Tibial nerve (tissue), 4 donors: ENCODE data around the gene IFNA10.

Experiments
- EP300 ChIP-seq, 2 donors: sonication (generic); formaldehyde crosslinking; IDR thresholded peaks; one replicate each; pipeline ENCODE4 v1.6.1; 2017; ENCODE audit warnings: antibody characterized with exemption in 2 of 2, mild to moderate bottlenecking in 1 of 2
- POLR2A ChIP-seq, 2 donors: fragments of 450-650 bp; IDR thresholded peaks; one replicate each; pipeline ENCODE4 v1.6.1; 2017; ENCODE audit warnings: antibody characterized with exemption in 2 of 2, mild to moderate bottlenecking in 2 of 2, moderate library complexity in 2 of 2
- TF ChIP-seq, protein P1 (sequence below), 5 experiments: fragments of 200-600 bp in 3 of 5; fragments of 450-650 bp in 2 of 5; sonication (generic) in 3 of 5; IDR thresholded peaks; one replicate each; pipeline ENCODE4 v1.5.1; 2016 to 2019; ENCODE audit warnings: antibody characterized with exemption in 5 of 5, mild to moderate bottlenecking in 3 of 5, moderate library complexity in 2 of 5

DNA sequence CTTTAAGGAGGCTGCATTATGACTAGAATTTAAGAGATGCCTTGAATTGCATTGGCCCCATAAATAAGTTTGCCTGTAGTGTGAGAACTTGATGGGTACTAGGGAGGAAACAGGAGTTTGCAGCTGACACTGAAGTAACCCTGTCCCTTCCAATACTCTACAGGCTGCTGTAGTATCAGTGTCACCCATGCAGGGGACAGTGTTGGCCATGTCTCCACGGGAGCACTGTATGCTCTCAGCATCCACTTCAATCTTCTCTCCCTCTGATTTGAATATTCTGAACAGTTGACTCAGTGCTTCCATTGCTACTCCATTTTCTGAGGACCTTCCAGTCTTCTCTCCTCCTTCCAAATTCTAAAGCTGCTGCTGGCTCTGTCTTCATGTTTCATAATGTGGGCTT, 44.2 kb upstream of the IFNA10 start:
- TF ChIP-seq, protein P1, sequence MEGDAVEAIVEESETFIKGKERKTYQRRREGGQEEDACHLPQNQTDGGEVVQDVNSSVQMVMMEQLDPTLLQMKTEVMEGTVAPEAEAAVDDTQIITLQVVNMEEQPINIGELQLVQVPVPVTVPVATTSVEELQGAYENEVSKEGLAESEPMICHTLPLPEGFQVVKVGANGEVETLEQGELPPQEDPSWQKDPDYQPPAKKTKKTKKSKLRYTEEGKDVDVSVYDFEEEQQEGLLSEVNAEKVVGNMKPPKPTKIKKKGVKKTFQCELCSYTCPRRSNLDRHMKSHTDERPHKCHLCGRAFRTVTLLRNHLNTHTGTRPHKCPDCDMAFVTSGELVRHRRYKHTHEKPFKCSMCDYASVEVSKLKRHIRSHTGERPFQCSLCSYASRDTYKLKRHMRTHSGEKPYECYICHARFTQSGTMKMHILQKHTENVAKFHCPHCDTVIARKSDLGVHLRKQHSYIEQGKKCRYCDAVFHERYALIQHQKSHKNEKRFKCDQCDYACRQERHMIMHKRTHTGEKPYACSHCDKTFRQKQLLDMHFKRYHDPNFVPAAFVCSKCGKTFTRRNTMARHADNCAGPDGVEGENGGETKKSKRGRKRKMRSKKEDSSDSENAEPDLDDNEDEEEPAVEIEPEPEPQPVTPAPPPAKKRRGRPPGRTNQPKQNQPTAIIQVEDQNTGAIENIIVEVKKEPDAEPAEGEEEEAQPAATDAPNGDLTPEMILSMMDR (IDR thresholded peaks at IDR 0.05), result no peak
- TF ChIP-seq POLR2A (IDR thresholded peaks at IDR 0.05) (no peak), EP300 (IDR thresholded peaks at IDR 0.05) (no peak)
